Right renal pelvis (tissue), 4 donors: ENCODE measurements around the gene FXYD3. TPM values are rescaled to one million over a fixed set of nuclear protein-coding genes. Genes with fewer than 3 reads are reported as not detected.
A peak's percentile ranks its signal among the peaks of the same experiment; 100 is the strongest.

Experiments
- DNase-seq, 4 donors: peaks; one replicate each; pipeline ENCODE4 v3.0.0-alpha.2; 2013; ENCODE audit warnings: low read depth in 4 of 4, low spot score in 3 of 4, missing footprints in 1 of 4
- polyA plus RNA-seq, 4 donors: library from polyadenylated mRNA; unstranded; fragments of 120-200 nt; gene quantifications; one replicate each; pipeline ENCODE4 v1.2.1, GENCODE V29; 2013; ENCODE audit not compliant: insufficient read length in 4 of 4

Gene FXYD3
- polyA plus RNA-seq, 4 donors, result 10.2 to 37.3 (median 20.9) TPM

DNA sequence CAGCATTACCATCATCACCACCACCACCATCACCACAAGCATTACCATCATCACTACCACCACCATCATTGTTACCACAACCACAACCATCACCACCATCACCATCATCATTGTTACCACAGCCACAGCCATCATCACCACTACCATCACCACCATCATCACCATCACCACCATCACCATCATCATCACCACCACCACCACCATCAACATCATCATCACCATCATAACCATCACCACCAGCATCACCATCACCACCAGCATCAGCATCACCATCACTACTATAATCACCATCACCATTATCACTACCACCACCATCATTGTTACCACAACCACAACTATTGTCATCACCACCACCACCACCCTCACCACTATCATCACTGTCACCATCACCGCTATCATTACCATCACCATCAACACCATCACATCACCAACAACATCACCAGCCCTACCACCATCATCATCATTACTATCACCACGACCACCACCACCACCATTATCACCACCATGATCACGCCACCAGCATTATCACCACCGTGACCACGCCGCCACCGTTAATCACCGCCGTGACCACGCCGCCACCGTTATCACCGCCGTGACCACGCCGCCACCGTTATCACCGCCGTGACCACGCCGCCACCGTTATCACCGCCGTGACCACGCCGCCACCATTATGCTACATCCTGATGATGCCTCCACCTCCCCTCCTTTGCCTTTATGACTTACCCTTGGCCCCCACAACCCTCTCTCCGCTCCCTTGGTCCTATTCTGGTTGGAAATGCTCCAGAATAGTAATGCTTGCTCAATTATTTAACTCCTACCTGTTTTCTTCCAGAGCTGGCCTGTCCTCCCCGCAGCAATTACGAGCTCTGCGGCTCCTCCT is 10.0 kb upstream of the FXYD3 start:
- no peak for DNase-seq

DNA sequence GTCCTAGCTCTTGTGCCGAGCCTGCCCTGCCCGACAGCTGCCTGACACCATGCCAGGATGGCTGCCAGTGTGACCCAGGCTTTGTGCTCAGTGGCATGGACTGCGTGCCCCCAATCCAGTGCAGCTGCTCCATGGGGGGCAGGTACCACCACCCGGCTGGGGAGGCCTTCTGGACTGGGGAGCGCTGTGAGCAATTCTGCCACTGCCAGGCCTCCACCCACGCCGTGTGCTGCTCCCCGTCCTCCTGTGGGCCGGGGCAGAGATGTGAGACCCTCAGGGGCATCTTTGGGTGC is 9.4 kb upstream of the FXYD3 start:
- DNase-seq, result no peak

GRCh38 chr19:35106898-35107541 is 8.6 kb upstream of the FXYD3 start:
- no peak for DNase-seq

DNA sequence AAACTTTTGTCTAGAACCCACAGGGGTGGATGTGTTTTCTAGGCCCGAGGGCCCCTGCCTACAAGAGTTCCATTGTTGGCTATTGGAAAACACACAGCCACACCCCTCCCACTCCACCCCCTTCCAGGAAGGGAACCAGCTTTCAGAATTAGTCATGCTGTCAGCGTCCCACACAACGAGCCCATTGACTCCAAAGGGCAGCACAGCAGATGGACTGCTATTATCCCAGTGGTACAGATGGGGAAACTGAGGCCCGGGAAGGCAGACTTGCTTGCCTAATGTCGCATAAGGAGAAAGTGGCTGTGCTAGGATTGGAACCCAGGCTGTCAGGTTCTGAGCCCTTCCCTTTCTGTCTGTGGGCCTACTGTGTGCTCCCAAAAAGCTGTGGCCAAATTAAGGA is 8.1 kb upstream of the FXYD3 start:
- no peak for DNase-seq

- no peak for DNase-seq
Measured at GRCh38 chr19:35108730-35109129, 6.9 kb upstream of the FXYD3 start.

GRCh38 chr19:35109395-35110112 is 6.1 kb upstream of the FXYD3 start:
- DNase-seq, result no peak

- no peak for DNase-seq
Measured at GRCh38 chr19:35110974-35111373, 4.6 kb upstream of the FXYD3 start.

DNA sequence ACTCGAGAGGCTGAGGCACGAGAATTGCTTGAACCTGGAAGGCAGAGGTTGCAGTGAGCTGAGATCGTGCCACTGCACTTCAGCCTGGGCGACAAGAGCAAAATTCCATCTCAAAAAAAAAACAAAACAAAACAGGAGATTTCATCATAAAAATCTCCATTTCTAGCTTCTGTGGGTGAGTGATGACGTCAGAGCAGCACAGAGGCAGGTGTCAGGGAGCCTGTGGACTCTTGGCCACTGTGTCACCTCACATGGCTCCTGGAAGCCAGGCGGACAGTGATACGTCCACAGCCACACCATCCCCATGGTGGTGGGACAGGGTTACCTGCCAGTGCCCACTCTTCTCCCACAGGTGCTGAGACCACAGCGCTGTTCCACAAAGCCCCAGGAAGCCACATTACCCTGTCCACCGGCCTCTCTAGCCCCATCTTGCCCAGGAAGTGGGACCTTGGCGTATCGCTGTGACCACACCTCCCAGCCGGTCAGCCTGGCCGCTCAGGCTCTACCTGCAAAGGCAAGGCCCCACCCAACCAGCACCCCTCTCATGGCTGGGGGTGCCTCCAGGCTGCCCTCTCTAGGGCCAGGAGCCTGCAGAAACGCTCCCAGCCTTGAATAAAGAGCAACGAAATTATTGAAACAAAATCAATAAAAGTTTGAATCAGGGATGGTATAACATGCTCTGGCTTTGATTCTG is 2.5 kb upstream of the FXYD3 start:
- no peak for DNase-seq

- peak; percentile 59 to 88 (median 73) for DNase-seq
Measured at GRCh38 chr19:35114353-35115176, 1.1 kb upstream of the FXYD3 start.

DNA sequence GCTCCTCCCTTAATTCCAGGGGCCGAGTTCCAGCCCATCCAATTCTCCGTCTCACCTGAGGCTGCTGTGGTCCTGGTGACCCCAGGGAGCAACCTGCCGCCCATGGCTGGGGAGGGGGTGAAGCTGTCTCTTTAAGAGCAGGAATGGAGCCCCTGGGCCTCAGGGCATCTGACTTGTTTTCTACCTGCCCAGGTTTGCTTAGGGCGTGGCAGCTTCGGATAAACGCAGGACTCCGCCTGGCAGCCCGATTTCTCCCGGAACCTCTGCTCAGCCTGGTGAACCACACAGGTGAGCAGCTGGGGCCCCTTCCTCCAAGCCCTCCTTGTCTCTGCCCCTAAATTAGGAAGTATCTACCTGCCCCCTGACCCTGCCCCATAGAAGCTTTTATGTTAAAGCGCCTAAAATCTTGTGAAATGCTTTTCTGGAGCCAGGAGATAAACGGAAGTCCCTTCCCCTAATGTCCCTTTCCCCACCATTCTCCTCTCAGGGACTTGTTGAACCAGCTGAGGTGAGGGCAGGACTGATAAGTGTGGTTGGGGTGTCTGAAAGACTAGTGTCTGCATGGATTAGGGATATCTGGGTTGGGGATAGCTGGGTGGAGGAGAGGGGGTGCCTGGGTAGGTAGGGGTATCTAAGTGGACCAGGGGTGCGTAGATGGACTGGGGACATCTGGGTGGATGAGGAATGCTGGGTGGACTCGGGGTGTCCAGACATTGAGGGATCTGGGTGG is 614 bp downstream of the FXYD3 start:
- no peak for DNase-seq

- DNase-seq, result no peak
Measured at GRCh38 chr19:35117116-35117515, 1.5 kb downstream of the FXYD3 start.

- DNase-seq, result no peak
Measured at GRCh38 chr19:35117799-35118198, 2.2 kb downstream of the FXYD3 start.

- no peak for DNase-seq
Measured at GRCh38 chr19:35118268-35119020, 2.8 kb downstream of the FXYD3 start.

GRCh38 chr19:35119091-35119490 is 3.5 kb downstream of the FXYD3 start:
- DNase-seq, result no peak

- no peak for DNase-seq
Measured at GRCh38 chr19:35119578-35120155, 4.0 kb downstream of the FXYD3 start.

GRCh38 chr19:35120492-35120891 is 4.9 kb downstream of the FXYD3 start:
- no peak for DNase-seq

- no peak for DNase-seq
Measured at GRCh38 chr19:35120898-35121297, 5.3 kb downstream of the FXYD3 start.
